ELR (cell line): ENCODE data around the gene VWA3B.
"Not testable (repeated sequence)": the region's sequence is repeated elsewhere in the genome, so short reads cannot be mapped to it uniquely, and the experiment has no call there.

ENCODE experiments used
- DNase-seq: peaks from one replicate; pipeline ENCODE4 v3.0.0-alpha.2; 2015; ENCODE audit warnings: low read depth

Gene VWA3B

DNA sequence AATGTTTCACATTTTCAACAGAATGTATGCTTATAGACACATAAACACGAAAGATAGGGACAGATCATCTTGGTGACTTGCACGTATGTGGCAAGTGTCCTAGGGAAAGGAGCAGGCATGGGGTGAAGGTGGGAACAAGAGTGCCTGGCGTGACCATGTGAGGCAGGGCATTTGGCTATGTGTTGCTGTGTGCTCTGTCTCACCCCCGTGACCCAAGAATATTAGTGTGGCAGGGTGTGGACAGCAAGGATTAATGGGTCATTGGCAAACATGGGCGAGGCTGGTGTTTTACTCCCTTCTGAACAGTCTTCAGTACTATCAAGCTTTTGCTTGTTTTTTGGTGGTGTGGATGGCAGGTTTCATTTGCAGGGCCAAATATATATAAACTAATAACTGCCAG, 1.3 kb upstream of the VWA3B start:
- DNase-seq = no peak

DNA sequence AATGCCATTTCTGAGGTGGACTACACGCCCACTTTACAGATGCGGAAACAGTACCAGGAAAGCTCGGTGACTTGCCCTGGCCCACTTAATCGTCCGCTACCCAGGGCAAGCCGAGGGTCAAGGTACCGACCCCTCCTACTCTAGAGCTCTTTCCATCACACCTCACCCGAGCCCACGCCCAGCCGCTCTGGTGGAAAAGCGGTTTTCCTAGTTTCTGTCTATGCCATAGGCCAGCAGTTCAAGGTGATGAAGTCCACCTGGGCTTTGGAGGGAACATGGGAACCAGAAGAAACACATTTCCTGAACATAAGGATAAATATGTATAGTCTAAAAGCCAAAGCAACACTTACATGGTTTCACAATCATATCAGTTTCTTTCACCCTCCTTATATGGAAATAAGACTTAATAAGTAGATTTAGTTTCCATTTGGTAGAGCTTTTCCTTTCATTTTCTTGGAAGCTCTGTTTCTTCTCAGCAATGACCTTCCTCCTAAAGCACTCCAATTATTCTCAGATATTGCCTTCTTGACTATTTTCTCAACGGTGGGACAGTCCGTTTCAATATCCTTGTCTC, 567 bp downstream of the VWA3B start:
- DNase-seq = no peak

DNA sequence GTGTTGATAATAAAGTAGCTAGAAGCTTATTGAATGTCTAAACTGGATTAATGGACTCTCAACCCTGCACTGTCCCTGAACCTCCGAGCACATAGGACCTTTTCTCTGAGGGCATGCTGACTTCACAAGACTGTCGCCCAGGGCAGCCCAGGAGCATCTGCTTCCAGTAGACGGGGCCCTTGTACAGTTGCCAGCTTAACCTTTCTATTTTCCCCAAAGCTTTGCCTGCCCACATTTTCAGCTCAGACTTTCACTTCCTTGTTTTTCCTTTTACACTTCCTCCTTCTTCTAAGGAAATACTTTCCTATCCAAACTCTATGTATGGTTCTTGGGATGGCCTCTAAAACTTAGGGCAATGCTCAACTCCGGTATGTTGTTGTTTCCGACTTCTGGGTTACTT, 1.3 kb downstream of the VWA3B start:
- DNase-seq = no peak

GRCh38 chr2:98089941-98090340, 3.0 kb downstream of the VWA3B start:
- no peak for DNase-seq

- no peak for DNase-seq
Observed at GRCh38 chr2:98090951-98091350, 4.0 kb downstream of the VWA3B start.

GRCh38 chr2:98091738-98092137, 4.8 kb downstream of the VWA3B start:
- no peak for DNase-seq

DNA sequence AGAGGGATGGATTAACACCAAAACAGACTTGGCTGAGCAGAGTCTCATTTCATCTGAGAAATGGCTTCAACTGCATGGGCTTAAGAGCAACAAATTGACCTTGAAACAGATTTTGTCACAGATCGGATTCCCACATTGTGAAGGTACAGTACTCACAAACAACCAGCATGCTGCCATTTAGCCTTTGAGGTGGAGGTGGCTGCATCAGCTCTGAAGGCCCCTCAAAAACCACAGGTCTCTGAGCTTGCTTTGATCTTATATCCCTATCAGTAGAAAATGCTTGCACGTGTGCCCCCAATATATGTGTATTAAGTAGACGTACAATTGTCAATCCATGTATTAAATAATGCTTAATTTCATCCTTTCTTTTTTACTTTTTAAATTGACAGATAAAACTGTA, 6.2 kb downstream of the VWA3B start:
- DNase-seq = no peak

- no peak for DNase-seq
Observed at GRCh38 chr2:98093611-98094010, 6.6 kb downstream of the VWA3B start.

GRCh38 chr2:98099939-98100743, 13.2 kb downstream of the VWA3B start:
- no peak for DNase-seq

DNA sequence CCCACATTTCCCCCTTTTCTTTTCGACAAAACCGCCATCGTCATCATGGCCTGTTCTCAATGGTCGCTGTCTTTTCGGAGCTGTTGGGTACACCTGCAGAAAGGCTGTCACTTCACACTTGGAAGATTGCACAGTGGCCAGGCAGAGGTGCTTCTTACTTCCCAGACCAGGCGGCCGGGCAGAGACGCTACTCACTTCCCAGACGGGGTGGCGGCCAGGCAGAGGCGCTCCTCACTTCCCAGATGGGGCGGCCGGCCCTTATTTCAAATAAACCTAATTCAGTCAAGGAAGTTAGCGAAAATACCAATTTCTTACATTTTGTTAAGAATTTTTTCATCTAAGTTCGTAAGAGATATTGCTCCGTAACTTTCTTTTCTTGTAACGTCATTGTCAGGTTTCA, 15.3 kb downstream of the VWA3B start:
- not testable (repeated sequence) for DNase-seq

DNA sequence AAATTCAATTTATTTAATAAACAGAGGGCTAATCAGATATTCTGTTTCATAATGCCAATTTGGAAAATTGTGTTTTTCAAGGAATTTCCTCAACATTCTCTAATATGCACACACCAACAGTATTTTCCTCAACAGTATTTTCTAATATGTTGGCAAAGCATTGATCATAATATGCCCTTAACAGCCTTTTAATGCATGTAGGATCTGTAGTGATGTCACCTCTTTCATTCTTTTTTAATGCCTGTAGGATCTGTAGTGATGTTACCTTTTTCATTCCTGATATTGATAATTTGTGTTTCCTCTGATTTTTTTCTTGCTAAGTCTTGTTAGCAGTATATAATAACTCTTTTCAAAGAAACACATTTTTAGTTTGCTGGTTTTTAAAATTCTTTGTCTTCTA, 15.9 kb downstream of the VWA3B start:
- DNase-seq = no peak

DNA sequence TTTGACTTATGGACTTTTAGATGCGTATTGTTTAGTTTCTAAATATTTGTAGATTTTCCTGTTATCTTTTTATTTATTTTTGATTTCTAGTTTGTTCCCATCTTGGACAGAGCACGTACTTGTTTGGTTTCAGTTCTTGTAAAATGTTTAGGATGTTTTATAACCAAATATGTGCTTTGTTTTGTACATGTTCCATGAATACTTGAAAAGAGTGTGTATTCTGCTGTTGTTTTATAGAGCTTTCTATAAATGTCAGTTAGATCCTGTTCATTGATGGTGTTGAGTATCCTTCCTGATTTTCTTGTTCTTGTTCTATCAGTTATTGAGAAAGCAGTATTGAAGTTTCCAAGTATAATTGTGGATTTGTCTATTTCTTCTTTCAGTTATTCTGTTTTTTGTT, 21.1 kb downstream of the VWA3B start:
- no peak for DNase-seq

- no peak for DNase-seq
Observed at GRCh38 chr2:98110741-98111140, 23.8 kb downstream of the VWA3B start.

- DNase-seq = no peak
Observed at GRCh38 chr2:98114643-98115330, 27.8 kb downstream of the VWA3B start.

DNA sequence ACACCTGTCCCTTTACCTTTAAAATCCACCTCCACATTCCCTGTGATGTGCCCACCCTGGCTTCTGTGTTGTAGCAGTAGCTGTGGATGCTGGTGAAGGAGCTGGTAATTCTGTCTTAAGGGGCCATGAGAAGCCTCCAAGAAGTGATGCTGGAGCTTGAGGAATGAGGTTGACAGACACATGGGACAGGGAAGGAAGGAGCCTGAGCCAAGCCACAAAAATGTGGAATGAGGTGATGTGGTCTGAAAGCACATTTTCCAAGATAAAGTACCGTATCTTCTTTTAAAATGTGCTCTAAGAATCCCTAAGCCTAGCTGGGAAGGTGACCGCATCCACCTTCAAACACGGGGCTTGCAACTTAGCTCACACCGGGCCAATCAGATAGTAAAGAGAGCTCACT, 31.2 kb downstream of the VWA3B start:
- peak; percentile 38 for DNase-seq

- DNase-seq = no peak
Observed at GRCh38 chr2:98118852-98119251, 31.9 kb downstream of the VWA3B start.

- no peak for DNase-seq
Observed at GRCh38 chr2:98121149-98121548, 34.2 kb downstream of the VWA3B start.

DNA sequence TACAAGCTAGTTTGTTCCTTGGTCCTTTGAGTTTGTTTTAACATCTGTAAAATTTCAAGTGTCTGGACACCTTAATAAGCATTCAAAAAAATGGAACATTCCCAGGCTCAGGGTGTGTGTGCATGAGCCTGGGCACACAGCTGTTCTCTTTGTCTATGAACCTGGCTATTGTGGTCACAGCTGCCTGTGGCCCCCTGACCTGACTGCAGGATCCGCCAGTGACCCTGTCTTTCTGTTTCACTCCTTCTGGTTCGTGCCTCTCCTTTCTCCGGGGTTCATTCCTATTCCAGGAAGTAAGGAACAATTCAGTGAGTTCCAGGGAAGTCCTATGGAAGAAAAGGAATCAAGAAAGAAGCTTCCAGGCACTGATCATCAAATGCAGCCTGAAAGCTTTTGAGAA, 35.6 kb downstream of the VWA3B start:
- DNase-seq = no peak

DNA sequence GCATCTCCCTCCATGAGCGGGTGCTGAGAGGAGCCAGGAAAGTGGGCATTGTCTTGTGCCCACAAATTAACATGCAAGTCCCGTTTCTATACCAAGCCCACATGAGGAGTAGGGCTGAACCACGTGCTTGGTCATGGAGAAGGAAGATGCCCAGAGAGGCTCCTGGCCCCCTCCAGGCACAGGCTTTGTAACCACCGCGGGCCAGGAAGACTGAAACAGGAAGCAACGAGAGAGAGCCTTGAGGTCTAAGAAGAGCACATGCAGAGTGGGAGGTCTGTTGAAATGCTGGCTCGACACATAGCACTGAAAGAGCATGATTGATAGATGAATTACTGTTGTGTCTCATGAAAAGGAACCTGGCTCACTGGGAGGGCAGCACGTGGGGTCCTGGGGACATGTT, 36.3 kb downstream of the VWA3B start:
- no peak for DNase-seq

GRCh38 chr2:98126061-98126460, 39.1 kb downstream of the VWA3B start:
- no peak for DNase-seq

GRCh38 chr2:98127229-98127989, 40.4 kb downstream of the VWA3B start:
- no peak for DNase-seq

- DNase-seq = no peak
Observed at GRCh38 chr2:98128556-98129109, 41.7 kb downstream of the VWA3B start.
